T-helper 1 cell (primary cell): Measurements from ENCODE around the gene CIDEA.

Experiments
- DNase-seq, 5 donors: peaks; one replicate each; pipeline ENCODE4 v3.0.0-alpha.2; 2012 to 2020

CIDEA gene

DNA sequence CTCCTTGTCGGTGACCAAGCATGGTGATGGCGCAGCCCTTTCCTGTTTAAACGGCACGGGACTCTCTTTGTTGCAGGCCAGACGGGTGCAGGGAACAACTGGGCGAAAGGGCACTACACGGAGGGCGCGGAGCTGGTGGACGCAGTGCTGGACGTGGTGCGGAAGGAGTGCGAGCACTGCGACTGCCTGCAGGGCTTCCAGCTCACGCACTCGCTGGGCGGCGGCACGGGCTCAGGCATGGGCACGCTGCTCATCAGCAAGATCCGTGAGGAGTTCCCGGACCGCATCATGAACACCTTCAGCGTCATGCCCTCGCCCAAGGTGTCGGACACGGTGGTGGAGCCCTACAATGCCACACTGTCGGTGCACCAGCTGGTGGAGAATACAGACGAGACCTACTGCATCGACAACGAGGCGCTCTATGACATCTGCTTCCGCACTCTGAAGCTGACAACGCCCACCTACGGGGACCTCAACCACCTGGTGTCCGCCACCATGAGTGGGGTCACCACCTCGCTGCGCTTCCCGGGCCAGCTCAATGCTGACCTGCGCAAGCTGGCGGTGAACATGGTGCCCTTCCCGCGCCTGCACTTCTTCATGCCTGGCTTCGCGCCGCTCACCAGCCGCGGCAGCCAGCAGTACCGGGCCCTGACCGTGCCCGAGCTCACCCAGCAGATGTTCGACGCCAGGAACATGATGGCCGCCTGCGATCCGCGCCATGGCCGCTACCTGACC, 71.0 kb downstream of the CIDEA start:
- no peak for DNase-seq

DNA sequence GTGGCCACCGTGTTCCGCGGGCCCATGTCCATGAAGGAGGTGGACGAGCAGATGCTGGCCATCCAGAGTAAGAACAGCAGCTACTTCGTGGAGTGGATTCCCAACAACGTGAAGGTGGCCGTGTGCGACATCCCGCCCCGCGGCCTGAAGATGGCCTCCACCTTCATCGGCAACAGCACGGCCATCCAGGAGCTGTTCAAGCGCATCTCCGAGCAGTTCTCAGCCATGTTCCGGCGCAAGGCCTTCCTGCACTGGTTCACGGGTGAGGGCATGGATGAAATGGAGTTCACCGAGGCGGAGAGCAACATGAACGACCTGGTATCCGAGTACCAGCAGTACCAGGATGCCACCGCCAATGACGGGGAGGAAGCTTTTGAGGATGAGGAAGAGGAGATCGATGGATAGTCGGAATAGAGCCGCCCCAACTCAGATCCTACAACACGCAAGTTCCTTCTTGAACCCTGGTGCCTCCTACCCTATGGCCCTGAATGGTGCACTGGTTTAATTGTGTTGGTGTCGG, 71.6 kb downstream of the CIDEA start:
- DNase-seq, result no peak

DNA sequence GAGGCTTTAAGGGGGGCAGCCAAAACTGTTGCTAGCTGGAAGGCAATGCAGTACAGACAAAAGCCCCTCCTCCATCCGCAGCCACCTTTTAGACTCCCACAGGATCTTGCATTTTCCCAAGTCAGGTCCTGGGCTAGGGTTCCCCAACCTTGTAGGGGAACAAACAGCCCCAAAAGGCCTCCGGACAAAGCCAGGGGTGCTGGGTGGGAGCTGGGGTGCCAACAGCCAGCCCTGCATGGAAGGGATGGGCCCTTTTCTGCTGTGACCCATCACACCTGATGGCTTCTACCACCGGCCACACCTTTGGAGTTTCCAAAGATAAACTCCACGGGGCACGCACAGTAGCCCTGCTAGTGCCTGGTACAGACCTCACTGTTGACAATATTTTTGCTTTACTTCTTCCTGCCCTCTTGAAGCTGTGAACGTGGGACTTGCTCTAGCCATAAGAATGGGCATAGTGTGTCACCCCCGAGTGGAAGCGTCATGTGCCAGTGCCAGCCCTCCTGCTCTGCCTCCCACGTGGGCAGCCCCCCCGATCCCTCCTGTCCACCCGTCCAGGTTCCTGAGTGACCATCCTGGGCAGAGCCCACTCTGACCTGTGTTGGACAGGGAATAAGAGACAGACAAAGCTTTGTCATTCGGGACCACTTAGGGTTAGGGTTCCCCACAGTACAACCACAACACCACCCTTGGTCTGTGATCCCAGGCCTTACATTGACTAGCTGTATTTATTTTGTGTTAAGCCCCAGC, 72.7 kb downstream of the CIDEA start:
- no peak for DNase-seq
